HG02970 (cell line): ENCODE results near the gene PHLDB3.

ENCODE experiments used
- ATAC-seq: cut with Tn5 transposase; IDR thresholded peaks from one replicate; pipeline ENCODE4 v1.9.1; 2021; ENCODE audit warnings: mild to moderate bottlenecking, moderate library complexity, moderate number of reproducible peaks; ENCODE audit not compliant: unreplicated experiment, low FRiP score

Gene PHLDB3

GRCh38 chr19:43471091-43471490, 33.5 kb downstream of the PHLDB3 start:
- ATAC-seq, result no peak

- ATAC-seq, result no peak
Observed at GRCh38 chr19:43470288-43470687, 34.3 kb downstream of the PHLDB3 start.

GRCh38 chr19:43469160-43469480, 35.4 kb downstream of the PHLDB3 start:
- no peak for ATAC-seq

- no peak for ATAC-seq
Observed at GRCh38 chr19:43468354-43469159, 36.0 kb downstream of the PHLDB3 start.

GRCh38 chr19:43467730-43468129, 36.8 kb downstream of the PHLDB3 start:
- no peak for ATAC-seq

GRCh38 chr19:43467276-43467675, 37.3 kb downstream of the PHLDB3 start:
- ATAC-seq, result no peak

- ATAC-seq, result no peak
Observed at GRCh38 chr19:43466793-43467192, 37.8 kb downstream of the PHLDB3 start.

GRCh38 chr19:43465468-43466120, 39.0 kb downstream of the PHLDB3 start, which contains the start of gene LYPD3:
TSS of gene LYPD3 (minus strand) at chr19:43465608. CDS start at chr19:43465571, 37 bp downstream.
- no peak for ATAC-seq

GRCh38 chr19:43464134-43464775, 40.3 kb downstream of the PHLDB3 start:
- peak; percentile 36 for ATAC-seq

- peak; percentile 81 for ATAC-seq
Observed at GRCh38 chr19:43463381-43464133, 41.0 kb downstream of the PHLDB3 start.

GRCh38 chr19:43462785-43463380, 41.7 kb downstream of the PHLDB3 start:
- peak; percentile 2 for ATAC-seq

GRCh38 chr19:43462383-43462782, 42.2 kb downstream of the PHLDB3 start:
- no peak for ATAC-seq

- no peak for ATAC-seq
Observed at GRCh38 chr19:43461303-43461702, 43.2 kb downstream of the PHLDB3 start.

- ATAC-seq, result no peak
Observed at GRCh38 chr19:43460362-43461016, 44.1 kb downstream of the PHLDB3 start.

- ATAC-seq, result no peak
Observed at GRCh38 chr19:43457809-43458208, 46.7 kb downstream of the PHLDB3 start.

GRCh38 chr19:43455321-43456113, 49.0 kb downstream of the PHLDB3 start:
- no peak for ATAC-seq

GRCh38 chr19:43454031-43454430, 50.5 kb downstream of the PHLDB3 start:
- no peak for ATAC-seq

- ATAC-seq, result no peak
Observed at GRCh38 chr19:43452582-43452981, 52.0 kb downstream of the PHLDB3 start.

- ATAC-seq, result no peak
Observed at GRCh38 chr19:43450545-43450997, 54.0 kb downstream of the PHLDB3 start.
